DMS53 treated with DMSO at 0.1 percent for 48 hours (cell line): Measurements from ENCODE around the gene GTF2F1.
A peak's percentile ranks its signal among the peaks of the same experiment; 100 is the strongest.
"Not testable (repeated sequence)": the region's sequence is repeated elsewhere in the genome, so short reads cannot be mapped to it uniquely, and the experiment has no call there.

Experiments
- DNase-seq: peaks from one replicate; lab custom pipeline; 2025; ENCODE audit not compliant: unreplicated experiment; lab: John Stamatoyannopoulos, UW

Gene GTF2F1

GRCh38 chr19:6392221-6393073 lies 517 bp downstream of the GTF2F1 start:
- no peak for DNase-seq

GRCh38 chr19:6387372-6387771 lies 5.6 kb downstream of the GTF2F1 start:
- DNase-seq, result no peak

- no peak for DNase-seq
These were observed 8.6 kb downstream of the GTF2F1 start for GRCh38 chr19:6384381-6384780.

GRCh38 chr19:6383188-6383587 lies 9.8 kb downstream of the GTF2F1 start:
- DNase-seq, result no peak

GRCh38 chr19:6381030-6381750 lies 11.8 kb downstream of the GTF2F1 start:
- no peak for DNase-seq

- no peak for DNase-seq
These were observed 13.2 kb downstream of the GTF2F1 start for GRCh38 chr19:6379744-6380143.

- no peak for DNase-seq
These were observed 14.5 kb downstream of the GTF2F1 start for GRCh38 chr19:6378486-6378885.

- DNase-seq, result no peak
These were observed 14.9 kb downstream of the GTF2F1 start for GRCh38 chr19:6378041-6378440.

GRCh38 chr19:6376512-6377190 lies 16.3 kb downstream of the GTF2F1 start:
- DNase-seq, result no peak

- DNase-seq, result no peak
These were observed 17.5 kb downstream of the GTF2F1 start, which contains the start of gene PSPN for GRCh38 chr19:6375411-6376010. TSS of gene PSPN (minus strand) at chr19:6375933. CDS start at chr19:6375849, 84 bp downstream.

- DNase-seq, result no peak
These were observed 18.1 kb downstream of the GTF2F1 start for GRCh38 chr19:6374711-6375410.

GRCh38 chr19:6374161-6374709 lies 18.7 kb downstream of the GTF2F1 start:
- DNase-seq, result no peak

- DNase-seq, result no peak
These were observed 19.2 kb downstream of the GTF2F1 start for GRCh38 chr19:6373813-6374108.

GRCh38 chr19:6373096-6373812 lies 19.7 kb downstream of the GTF2F1 start:
- DNase-seq, result peak; percentile 51

- peak; percentile 97 for DNase-seq
These were observed 20.3 kb downstream of the GTF2F1 start, which contains the start of gene ALKBH7 for GRCh38 chr19:6372594-6373095. TSS of gene ALKBH7 (plus strand) at chr19:6372794. CDS start at chr19:6372821, 27 bp downstream.

- no peak for DNase-seq
These were observed 28.6 kb downstream of the GTF2F1 start for GRCh38 chr19:6364353-6364752.

GRCh38 chr19:6362351-6362801 lies 30.6 kb downstream of the GTF2F1 start:
- DNase-seq, result no peak

- no peak for DNase-seq
These were observed 31.0 kb downstream of the GTF2F1 start for GRCh38 chr19:6362027-6362350.

- DNase-seq, result not testable (repeated sequence)
These were observed 32.1 kb downstream of the GTF2F1 start for GRCh38 chr19:6360857-6361216.

- DNase-seq, result not testable (repeated sequence)
These were observed 32.5 kb downstream of the GTF2F1 start for GRCh38 chr19:6360445-6360844.
